GM12865 (cell line): Measurements from ENCODE around the gene PTPRU.

Experiments
- DNase-seq: peaks from one replicate; pipeline ENCODE4 v3.0.0; 2010; ENCODE audit warnings: low read depth
- H3K4me3 ChIP-seq: 2 replicates; pipeline ENCODE4 v1.5.1; 2011; ENCODE audit warnings: mild to moderate bottlenecking, low read depth, low read length, control low read depth
- TF ChIP-seq, protein P1 (sequence below): IDR thresholded peaks from 2 replicates; pipeline ENCODE4 v1.5.1; 2011; ENCODE audit warnings: low read length, control low read depth, low read depth, inconsistent platforms; ENCODE audit not compliant: insufficient read depth; ENCODE audit errors: missing control alignments

Gene PTPRU

GRCh38 chr1:29320156-29320940 is 84.0 kb downstream of the PTPRU start:
- TF ChIP-seq, protein P1, sequence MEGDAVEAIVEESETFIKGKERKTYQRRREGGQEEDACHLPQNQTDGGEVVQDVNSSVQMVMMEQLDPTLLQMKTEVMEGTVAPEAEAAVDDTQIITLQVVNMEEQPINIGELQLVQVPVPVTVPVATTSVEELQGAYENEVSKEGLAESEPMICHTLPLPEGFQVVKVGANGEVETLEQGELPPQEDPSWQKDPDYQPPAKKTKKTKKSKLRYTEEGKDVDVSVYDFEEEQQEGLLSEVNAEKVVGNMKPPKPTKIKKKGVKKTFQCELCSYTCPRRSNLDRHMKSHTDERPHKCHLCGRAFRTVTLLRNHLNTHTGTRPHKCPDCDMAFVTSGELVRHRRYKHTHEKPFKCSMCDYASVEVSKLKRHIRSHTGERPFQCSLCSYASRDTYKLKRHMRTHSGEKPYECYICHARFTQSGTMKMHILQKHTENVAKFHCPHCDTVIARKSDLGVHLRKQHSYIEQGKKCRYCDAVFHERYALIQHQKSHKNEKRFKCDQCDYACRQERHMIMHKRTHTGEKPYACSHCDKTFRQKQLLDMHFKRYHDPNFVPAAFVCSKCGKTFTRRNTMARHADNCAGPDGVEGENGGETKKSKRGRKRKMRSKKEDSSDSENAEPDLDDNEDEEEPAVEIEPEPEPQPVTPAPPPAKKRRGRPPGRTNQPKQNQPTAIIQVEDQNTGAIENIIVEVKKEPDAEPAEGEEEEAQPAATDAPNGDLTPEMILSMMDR, result no peak
- DNase-seq, result no peak
- no peak overlapping the region for H3K4me3 ChIP-seq

GRCh38 chr1:29321176-29321575 is 84.9 kb downstream of the PTPRU start:
- TF ChIP-seq, protein P1, result no peak
- no peak for DNase-seq
- no peak overlapping the region for H3K4me3 ChIP-seq

DNA sequence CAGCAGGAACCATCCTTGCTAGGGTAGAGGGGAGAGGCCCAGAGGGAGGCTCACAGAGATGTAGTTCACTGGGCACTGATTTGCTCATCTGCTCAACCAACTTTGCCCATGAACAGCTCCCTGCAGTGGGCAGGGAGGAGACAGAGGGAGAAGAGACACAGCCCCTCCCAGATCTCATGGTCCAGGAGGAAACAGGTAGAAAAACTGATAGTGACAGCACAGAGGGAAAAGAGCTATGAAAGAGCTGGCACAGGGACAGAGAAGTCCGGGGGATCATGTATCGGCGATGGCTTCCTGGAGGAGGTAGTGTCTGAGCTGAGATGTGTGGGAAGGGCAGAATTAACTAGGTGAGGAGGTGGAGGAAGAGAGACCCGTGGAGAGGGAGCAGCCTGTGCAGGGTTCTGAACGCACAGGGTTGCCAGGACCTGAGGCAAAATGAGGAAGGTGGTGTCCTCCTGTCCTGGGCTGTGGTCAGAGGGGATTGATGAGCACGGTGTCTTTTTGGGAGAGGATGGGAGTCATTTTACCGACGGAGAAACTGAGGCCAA is 85.9 kb downstream of the PTPRU start:
- DNase-seq, result no peak
- TF ChIP-seq, protein P1, result no peak
- H3K4me3 ChIP-seq, result no peak overlapping the region

- TF ChIP-seq, protein P1, result no peak
- no peak overlapping the region for H3K4me3 ChIP-seq
- no peak for DNase-seq
Observed at GRCh38 chr1:29322861-29323585, 86.7 kb downstream of the PTPRU start.

DNA sequence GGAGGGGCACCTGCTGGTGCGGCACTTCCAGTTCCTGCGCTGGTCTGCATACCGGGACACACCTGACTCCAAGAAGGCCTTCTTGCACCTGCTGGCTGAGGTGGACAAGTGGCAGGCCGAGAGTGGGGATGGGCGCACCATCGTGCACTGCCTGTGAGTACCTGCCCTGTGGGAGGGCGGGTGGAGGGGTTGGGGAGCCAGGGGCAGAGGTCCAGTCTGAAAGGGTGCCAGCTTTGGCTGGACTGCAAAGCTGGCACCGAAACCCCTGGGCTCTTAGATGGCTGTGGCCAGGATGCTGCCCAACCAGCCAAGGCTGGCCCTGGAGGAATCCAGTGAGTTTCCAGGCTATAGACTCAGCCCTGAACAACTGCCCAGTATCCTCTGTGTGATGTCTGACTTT is 87.3 kb downstream of the PTPRU start:
- no peak for DNase-seq
- TF ChIP-seq, protein P1, result no peak

DNA sequence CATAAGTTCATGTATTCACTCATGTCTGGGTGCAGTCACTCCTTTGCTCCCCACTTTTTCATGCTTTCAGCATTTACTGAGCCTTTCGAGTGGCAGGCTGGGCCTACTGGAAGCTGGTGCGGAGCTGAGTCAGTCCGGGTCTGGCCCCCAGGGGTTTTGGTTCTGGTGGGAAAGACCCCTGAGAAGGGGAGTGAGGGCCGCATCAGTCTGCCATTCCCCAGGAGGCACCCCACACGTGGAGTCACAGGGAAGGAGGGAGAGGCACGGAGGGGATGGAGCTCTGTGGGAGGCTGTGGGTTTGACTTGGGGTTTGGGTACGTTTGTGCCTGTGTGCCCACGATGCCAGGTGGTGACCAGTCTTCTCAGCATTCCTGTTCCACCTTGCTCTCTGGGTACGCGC is 87.9 kb downstream of the PTPRU start:
- TF ChIP-seq, protein P1, result no peak
- no peak overlapping the region for H3K4me3 ChIP-seq
- no peak for DNase-seq

More for the DNA sequence above, 87.3 kb downstream of the PTPRU start:
- no peak overlapping the region for H3K4me3 ChIP-seq
